Measurements from ENCODE around the gene ARID5A. TPM values are rescaled to one million over a fixed set of nuclear protein-coding genes. Genes with fewer than 3 reads are reported as not detected.

The ARID5A gene
- total RNA-seq, 2 donors from 2014 or later, result 424 to 433 TPM

DNA sequence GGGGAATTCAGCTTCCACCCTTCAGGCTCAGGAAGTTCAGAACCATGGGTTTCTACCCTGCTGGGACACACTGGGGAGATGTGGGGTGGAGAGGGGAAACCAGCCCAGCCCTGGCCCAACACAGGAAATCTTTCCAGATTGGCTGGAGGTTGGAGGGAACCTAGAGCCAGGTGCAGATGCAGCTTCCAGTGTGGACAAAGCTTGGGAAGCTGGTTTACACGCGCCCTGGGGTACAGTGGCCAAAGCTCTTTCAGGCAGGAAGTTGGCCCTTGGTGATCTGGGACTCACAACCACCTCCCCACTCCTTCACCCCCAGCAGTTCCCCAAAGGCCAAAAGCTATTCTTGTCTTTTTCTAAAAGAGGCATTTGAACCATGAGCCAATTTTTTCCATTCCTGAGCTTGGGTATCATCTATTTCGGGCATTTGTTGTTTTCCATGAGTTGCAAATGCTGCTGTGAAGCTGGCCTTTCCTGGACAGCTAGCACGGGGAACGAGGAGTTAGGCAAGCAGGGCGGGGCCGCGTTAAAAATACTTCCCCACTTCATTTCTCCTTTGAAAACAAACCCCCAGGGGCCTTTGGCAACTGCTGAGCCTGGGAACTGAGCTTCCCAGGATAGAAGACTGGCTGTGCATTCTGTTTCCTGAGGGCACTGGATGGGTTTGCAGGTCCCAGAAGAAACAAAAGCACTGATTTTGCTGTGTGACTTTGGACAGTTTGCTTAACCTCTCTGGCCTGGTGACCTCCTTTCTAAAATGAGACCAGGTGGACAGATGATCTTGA, 3.1 kb upstream of the ARID5A start:
- Mint-ChIP-seq H3K4me1 (ENCODE audit: low read depth) (peaks cover 78% of the 10 kb centered on the region), H3K36me3 (ENCODE audit: insufficient read depth in 2 of 2) (peaks cover 8% of the 10 kb centered on the region in 2 donors), H3K27me3 (ENCODE audit: low read depth) (no peaks in the 10 kb centered on the region), H3K9me3 (no peaks in the 10 kb centered on the region), H3K27ac (peak overlapping the region; percentile 42), H3K4me3 (peak overlapping the region; percentile 6 to 20)
- ATAC-seq (replicated peaks in 1 of 2) (no peak), DNase-seq (no peak)

GRCh38 chr2:96534141-96534540, 2.4 kb upstream of the ARID5A start:
- Mint-ChIP-seq H3K4me3 (peak overlapping the region in 1 of 2 donors; percentile 13), H3K4me1 (ENCODE audit: low read depth) (peaks cover 73% of the 10 kb centered on the region), H3K9me3 (no peaks in the 10 kb centered on the region), H3K27me3 (ENCODE audit: low read depth) (no peaks in the 10 kb centered on the region), H3K36me3 (ENCODE audit: insufficient read depth in 2 of 2) (peaks cover 13 to 15% of the 10 kb centered on the region in 2 donors), H3K27ac (peak overlapping the region; percentile 42)
- ATAC-seq (replicated peaks in 1 of 2) (no peak), DNase-seq (no peak)

GRCh38 chr2:96534701-96535181, 1.8 kb upstream of the ARID5A start:
- ATAC-seq (replicated peaks in 1 of 2) (no peak), DNase-seq (no peak)
- Mint-ChIP-seq H3K4me1 (ENCODE audit: low read depth) (peaks cover 73% of the 10 kb centered on the region), H3K36me3 (ENCODE audit: insufficient read depth in 2 of 2) (peaks cover 19 to 21% of the 10 kb centered on the region in 2 donors), H3K4me3 (no peak overlapping the region), H3K9me3 (no peaks in the 10 kb centered on the region), H3K27ac (no peak overlapping the region), H3K27me3 (ENCODE audit: low read depth) (no peaks in the 10 kb centered on the region)

- H3K4me1 Mint-ChIP-seq (ENCODE audit: low read depth), result peaks cover 73% of the 10 kb centered on the region
- ATAC-seq (replicated peaks in 1 of 2) (no peak), DNase-seq (no peak)
- no peaks in the 10 kb centered on the region for H3K27me3 Mint-ChIP-seq (ENCODE audit: low read depth)
- no peak overlapping the region for H3K27ac Mint-ChIP-seq
- peaks cover 24 to 26% of the 10 kb centered on the region in 2 donors for H3K36me3 Mint-ChIP-seq (ENCODE audit: insufficient read depth in 2 of 2)
- H3K9me3 Mint-ChIP-seq, result no peaks in the 10 kb centered on the region
- H3K4me3 Mint-ChIP-seq, result peak overlapping the region in 1 of 2 donors; percentile 13
Measured at GRCh38 chr2:96535331-96535730, 1.2 kb upstream of the ARID5A start.

- H3K4me1 Mint-ChIP-seq (ENCODE audit: low read depth), result peaks cover 72% of the 10 kb centered on the region
- peak overlapping the region; percentile 94 to 97 for H3K4me3 Mint-ChIP-seq
- DNase-seq (peak; percentile 87 to 91), ATAC-seq (replicated peaks in 1 of 2) (peak; percentile 53 to 60)
- peak overlapping the region; percentile 94 for H3K27ac Mint-ChIP-seq
- H3K9me3 Mint-ChIP-seq, result no peaks in the 10 kb centered on the region
- peaks cover 26 to 36% of the 10 kb centered on the region in 2 donors for H3K36me3 Mint-ChIP-seq (ENCODE audit: insufficient read depth in 2 of 2)
- no peaks in the 10 kb centered on the region for H3K27me3 Mint-ChIP-seq (ENCODE audit: low read depth)
Measured at GRCh38 chr2:96537066-96537733, 648 bp downstream of the ARID5A start.

DNA sequence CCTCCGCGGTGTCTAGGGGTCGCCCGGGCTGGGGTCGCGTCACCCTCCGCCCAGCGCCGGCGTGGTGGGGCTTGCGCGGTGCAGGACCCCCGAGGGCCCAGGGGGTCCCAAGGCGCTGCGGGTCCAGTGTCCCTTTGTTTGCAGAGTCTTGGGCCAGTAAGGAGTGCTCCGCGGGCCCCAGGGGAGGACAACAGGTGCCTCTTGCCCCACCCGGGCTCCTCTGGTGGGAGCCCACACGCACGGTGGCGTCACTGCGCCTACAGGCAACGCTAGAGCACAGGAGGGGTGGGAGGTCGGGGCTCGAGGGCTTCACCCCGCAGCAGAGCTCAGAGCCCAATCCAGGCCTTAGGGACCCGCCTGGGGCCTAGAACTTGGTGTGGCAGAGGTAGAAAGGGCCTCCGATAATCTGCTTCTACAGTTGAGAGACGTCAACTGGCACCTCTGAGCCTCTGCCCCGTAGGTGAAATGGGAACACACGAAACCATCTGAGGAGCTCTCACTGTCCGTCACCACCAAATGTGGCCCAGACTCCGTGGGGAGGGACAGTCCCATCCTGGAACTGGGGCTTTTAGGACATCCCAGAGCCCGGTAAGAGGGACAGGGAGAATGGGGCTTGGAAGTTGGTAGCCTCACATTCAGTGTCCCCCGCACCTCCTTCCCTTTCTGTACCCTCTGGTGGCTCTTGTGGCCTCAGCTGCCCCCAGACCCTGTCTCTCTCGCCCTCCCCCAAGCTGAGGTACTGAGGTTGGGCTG, 1.4 kb downstream of the ARID5A start:
- H3K4me1 Mint-ChIP-seq (ENCODE audit: low read depth), result peaks cover 72% of the 10 kb centered on the region
- H3K27ac Mint-ChIP-seq, result peak overlapping the region; percentile 98
- peak; percentile 49 to 60 for DNase-seq
- H3K4me3 Mint-ChIP-seq, result peak overlapping the region; percentile 94 to 97
- H3K9me3 Mint-ChIP-seq, result no peaks in the 10 kb centered on the region
- ATAC-seq (replicated peaks in 1 of 2), result peak; percentile 2 to 9
- no peaks in the 10 kb centered on the region for H3K27me3 Mint-ChIP-seq (ENCODE audit: low read depth)
- peaks cover 30 to 39% of the 10 kb centered on the region in 2 donors for H3K36me3 Mint-ChIP-seq (ENCODE audit: insufficient read depth in 2 of 2)

- ATAC-seq (replicated peaks in 1 of 2) (peak; percentile 28 to 35), DNase-seq (peak; percentile 84 to 86)
- Mint-ChIP-seq H3K9me3 (no peaks in the 10 kb centered on the region), H3K36me3 (ENCODE audit: insufficient read depth in 2 of 2) (peaks cover 33 to 46% of the 10 kb centered on the region in 2 donors), H3K4me1 (ENCODE audit: low read depth) (peaks cover 72% of the 10 kb centered on the region), H3K27me3 (ENCODE audit: low read depth) (no peaks in the 10 kb centered on the region), H3K27ac (peak overlapping the region; percentile 98), H3K4me3 (peak overlapping the region; percentile 94 to 97)
Measured at GRCh38 chr2:96538487-96539214, 2.1 kb downstream of the ARID5A start.

DNA sequence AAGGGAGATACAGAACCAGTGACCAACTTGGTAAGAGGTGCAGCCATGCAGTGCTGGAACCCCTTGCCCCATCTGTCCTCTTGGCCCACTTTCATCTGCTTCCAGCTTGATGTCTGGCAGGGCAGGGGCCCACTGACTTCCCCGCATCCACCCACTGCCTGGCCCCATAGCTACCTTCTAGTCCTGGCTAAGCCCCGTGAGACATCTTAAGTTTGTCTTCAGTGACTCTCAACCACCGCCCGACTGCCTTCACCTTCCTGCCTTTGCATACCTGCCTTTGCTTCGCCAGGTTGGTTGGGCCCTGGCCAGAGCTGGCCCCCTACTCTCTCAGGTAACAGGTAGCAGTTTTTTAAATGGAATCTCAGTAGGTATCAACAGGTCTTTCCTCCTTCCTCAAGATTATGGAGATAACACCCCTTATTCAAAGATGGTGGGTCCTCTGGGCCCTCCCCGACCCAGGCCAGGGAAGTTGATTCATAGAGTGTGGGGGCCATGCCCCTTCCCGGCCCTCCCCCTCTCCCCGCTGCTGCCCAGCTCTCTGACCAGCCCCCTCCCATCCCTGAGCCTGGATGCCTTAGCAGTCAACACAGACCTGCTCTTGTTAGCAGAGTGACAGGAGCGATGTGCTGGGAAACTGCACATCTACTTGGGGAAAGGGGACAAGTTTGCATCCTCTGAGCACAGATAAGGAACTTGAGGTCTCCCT, 2.8 kb downstream of the ARID5A start:
- H3K4me3 Mint-ChIP-seq, result peak overlapping the region; percentile 94 to 97
- no peaks in the 10 kb centered on the region for H3K27me3 Mint-ChIP-seq (ENCODE audit: low read depth)
- ATAC-seq (replicated peaks in 1 of 2), result peak in 1 of 2 donors; percentile 1
- no peaks in the 10 kb centered on the region for H3K9me3 Mint-ChIP-seq
- peaks cover 72% of the 10 kb centered on the region for H3K4me1 Mint-ChIP-seq (ENCODE audit: low read depth)
- peaks cover 38 to 54% of the 10 kb centered on the region in 2 donors for H3K36me3 Mint-ChIP-seq (ENCODE audit: insufficient read depth in 2 of 2)
- DNase-seq, result no peak
- peak overlapping the region; percentile 98 for H3K27ac Mint-ChIP-seq

GRCh38 chr2:96540136-96540535, 3.6 kb downstream of the ARID5A start:
- Mint-ChIP-seq H3K4me1 (ENCODE audit: low read depth) (peaks cover 73% of the 10 kb centered on the region), H3K9me3 (no peaks in the 10 kb centered on the region), H3K36me3 (ENCODE audit: insufficient read depth in 2 of 2) (peaks cover 42 to 61% of the 10 kb centered on the region in 2 donors), H3K27me3 (ENCODE audit: low read depth) (no peaks in the 10 kb centered on the region), H3K27ac (peak overlapping the region; percentile 98), H3K4me3 (peak overlapping the region; percentile 94 to 97)
- no peak for ATAC-seq (replicated peaks in 1 of 2)
- no peak for DNase-seq

DNA sequence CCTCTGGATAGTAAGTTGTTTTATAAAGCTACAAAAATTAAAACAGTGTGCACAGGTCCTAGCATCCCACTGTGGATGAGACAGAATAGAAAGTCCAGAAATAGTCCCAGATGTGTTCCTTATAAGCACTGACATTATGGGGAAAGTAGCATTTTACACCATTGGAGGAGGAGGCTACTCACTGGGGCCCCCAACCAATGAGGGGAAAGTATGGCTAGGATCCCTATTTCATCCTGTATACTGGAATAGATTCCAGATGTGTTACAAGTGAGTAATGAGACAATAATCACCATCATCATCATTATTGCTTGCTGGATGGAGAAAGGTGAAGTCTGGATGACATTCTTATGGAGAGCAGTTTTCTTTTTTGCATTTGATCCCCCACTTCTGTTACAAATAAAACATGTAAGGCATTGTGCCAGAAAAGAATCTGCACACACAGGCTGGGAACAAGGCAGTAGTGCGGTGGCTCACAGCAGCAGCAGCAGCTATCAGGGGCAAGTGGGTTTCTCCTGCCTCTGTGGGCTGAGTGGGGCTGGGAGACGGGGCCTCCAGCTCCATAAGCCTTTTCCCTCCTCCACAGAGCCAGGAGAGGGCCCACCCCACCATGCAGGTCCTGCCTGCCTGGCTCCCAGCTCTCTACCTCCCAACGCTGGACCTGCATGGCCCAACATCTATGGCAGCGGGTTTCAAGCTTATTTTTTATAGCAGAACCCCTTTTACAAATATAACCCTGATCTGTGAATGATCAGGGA, 5.0 kb downstream of the ARID5A start:
- Mint-ChIP-seq H3K27me3 (ENCODE audit: low read depth) (no peaks in the 10 kb centered on the region), H3K4me3 (peak overlapping the region; percentile 94 to 97), H3K36me3 (ENCODE audit: insufficient read depth in 2 of 2) (peaks cover 49 to 72% of the 10 kb centered on the region in 2 donors), H3K27ac (peak overlapping the region; percentile 63), H3K4me1 (ENCODE audit: low read depth) (peaks cover 75% of the 10 kb centered on the region), H3K9me3 (no peaks in the 10 kb centered on the region)
- ATAC-seq (replicated peaks in 1 of 2) (no peak), DNase-seq (no peak)

DNA sequence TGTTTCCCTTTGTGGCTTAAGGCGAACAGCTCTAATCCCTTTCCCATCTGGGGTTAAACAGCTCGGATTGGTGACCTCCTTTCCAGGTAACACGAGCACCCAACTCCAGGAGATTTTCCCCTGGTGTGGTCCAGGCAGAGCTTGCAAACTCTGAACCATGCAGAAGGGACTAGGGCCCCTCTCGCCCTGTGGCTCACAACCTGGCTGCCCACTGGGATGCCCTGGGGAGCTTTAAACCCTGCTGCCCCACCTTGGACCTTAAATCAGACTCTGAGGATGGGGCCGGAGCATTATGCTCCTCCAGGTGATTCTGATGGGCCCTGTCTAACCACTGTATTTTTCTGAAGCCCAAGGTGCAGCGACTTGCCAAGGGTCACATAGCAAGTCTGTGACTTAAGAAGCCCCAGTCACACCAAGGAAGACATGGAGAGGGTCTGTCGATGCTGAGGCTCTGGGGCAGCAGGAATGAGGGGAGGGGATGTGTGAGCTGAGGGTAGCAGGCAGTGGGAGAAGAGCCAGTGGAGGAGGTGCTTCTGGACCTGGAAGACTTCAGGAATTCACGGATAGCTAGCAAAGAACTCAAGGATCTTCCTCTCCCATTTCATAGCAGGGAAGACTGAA, 5.9 kb downstream of the ARID5A start:
- Mint-ChIP-seq H3K4me1 (ENCODE audit: low read depth) (peaks cover 84% of the 10 kb centered on the region), H3K4me3 (peak overlapping the region; percentile 94 to 97)
- ATAC-seq (replicated peaks in 1 of 2), result no peak

More for the DNA sequence above, 5.9 kb downstream of the ARID5A start:
- Mint-ChIP-seq H3K27ac (no peak overlapping the region), H3K9me3 (no peaks in the 10 kb centered on the region), H3K36me3 (ENCODE audit: insufficient read depth in 2 of 2) (peaks cover 51 to 73% of the 10 kb centered on the region in 2 donors), H3K27me3 (ENCODE audit: low read depth) (no peaks in the 10 kb centered on the region)
- DNase-seq, result no peak

All from activated T-cell treated with anti-CD3 and anti-CD28 coated beads, Interleukin-2, amount 50 U/mL, for 72 hours (primary cell).